GM19023 (cell line): ENCODE results near the gene B4GALNT2.
"Not testable (repeated sequence)": the region's sequence is repeated elsewhere in the genome, so short reads cannot be mapped to it uniquely, and the experiment has no call there.

Experiments
- ATAC-seq: cut with Tn5 transposase; IDR thresholded peaks from one replicate; pipeline ENCODE4 v1.9.1; 2021; ENCODE audit warnings: mild to moderate bottlenecking, moderate library complexity; ENCODE audit not compliant: unreplicated experiment

B4GALNT2 gene

DNA sequence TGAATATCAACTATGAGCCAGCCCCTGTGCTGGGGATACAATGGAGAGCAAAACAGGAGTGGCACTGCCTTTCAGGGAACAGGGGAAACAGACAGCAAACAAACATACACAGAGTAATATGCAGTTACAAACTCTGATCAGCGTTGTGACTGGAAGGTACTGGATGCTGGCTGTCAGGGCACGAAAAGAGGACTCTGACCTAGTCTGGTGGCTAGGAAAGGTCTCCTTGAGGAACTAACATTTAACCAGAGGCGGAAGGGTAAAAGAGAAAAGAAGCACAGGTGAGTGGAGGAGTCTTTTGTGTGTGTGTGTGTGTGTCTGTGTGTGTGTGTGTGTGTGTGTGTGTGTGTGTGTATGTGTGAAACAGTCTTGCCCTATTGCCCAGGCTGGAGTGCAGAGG is 12.4 kb upstream of the B4GALNT2 start:
- ATAC-seq, result no peak

GRCh38 chr17:49121696-49122292 is 10.8 kb upstream of the B4GALNT2 start:
- ATAC-seq, result no peak

- no peak for ATAC-seq
Measured at GRCh38 chr17:49122566-49122965, 10.0 kb upstream of the B4GALNT2 start.

DNA sequence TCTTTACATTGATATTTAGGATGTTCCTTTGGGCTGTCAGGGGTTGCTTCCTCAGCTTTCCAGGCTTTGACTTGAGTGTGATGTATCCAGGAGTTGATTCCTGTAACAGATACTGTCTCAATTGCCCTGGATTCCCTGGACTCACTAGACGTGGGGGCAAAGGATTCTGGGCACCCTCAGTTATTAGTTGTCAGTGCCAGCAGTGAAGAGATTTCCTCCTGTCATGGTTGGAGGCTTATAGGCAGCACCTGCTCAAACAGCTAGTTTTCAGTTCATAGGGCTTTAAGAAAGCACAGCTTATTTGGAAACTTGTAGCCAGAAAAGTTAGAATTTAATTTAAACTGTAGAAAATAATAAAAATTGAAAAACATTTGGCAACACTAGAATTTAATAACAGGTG is 9.5 kb upstream of the B4GALNT2 start:
- ATAC-seq, result no peak

- ATAC-seq, result no peak
Measured at GRCh38 chr17:49125449-49125848, 7.1 kb upstream of the B4GALNT2 start.

DNA sequence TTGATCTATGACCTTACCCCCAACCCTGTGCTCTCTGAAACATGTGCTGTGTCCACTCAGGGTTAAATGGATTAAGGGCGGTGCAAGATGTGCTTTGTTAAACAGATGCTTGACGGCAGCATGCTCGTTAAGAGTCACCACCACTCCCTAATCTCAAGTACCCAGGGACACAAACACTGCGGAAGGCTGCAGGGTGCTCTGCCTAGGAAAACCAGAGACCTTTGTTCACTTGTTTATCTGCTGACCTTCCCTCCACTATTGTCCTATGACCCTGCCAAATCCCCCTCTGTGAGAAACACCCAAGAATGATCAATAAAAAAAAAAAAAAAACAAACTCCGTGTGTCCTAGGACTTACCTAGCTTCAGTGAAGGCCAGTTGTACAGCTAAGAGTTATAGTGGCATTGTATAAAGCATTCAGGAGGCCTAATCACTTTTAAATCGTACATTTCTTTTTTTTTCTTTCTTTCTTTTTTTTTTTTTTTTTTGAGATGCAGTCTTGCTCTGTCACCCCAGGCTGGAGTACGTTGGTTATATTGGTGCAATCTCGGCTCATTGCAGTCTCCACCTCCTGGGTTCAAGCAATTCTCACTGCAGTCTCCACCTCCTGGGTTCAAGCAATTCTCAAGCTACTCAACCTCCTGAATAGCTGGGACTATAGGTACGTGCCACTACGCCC is 6.2 kb upstream of the B4GALNT2 start:
- not testable (repeated sequence) for ATAC-seq

DNA sequence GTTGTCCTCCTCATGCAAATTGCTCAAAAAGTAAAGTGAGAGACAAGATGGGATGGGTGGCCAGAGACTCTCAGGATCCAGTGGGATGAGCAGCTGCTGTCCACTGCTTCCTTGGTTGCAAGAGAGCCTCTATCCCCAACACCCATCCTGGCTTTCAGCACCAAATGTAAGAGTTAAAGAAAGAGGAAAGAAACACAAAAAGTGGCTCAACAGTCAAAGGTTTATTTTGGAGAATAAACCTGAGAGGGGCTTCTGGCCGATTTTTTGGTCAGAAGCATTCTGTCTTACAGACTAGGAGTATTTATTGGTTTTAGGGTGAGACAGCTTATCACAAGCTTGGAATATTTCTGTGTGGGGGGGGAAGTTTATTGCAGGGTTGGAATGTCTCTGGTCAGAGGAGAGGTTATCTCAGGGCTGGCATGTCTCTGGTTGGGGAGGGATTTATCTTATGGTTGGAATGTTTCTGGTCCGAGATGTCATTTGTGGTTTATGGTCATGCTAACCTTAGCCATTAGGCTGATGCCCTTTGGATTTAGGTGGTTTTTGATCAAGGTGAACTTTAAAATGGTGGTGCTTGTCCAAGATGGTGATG is 3.1 kb upstream of the B4GALNT2 start:
- ATAC-seq, result not testable (repeated sequence)

DNA sequence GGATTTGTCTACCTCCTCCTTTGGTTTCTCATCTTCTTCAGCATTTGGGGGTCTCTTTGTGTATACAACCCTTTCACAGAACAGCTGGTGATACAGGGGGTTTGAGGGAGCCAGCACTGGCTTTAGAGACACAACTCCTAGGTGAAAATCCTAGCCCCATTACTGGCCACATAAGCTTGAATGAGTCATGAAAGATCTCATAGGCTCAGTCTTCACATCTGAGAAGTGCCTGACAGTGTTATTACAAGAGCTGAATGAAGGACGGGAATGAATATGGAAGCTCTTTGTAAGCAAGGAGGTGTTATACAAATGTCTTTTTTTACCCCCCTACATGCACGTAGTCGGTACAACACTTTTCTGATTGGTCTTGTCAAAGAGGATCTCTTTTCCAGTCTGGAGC is 1.7 kb upstream of the B4GALNT2 start:
- no peak for ATAC-seq

GRCh38 chr17:49132317-49132698 is 261 bp upstream of the B4GALNT2 start:
- ATAC-seq, result no peak

GRCh38 chr17:49136335-49136734 is 3.8 kb downstream of the B4GALNT2 start:
- ATAC-seq, result no peak

DNA sequence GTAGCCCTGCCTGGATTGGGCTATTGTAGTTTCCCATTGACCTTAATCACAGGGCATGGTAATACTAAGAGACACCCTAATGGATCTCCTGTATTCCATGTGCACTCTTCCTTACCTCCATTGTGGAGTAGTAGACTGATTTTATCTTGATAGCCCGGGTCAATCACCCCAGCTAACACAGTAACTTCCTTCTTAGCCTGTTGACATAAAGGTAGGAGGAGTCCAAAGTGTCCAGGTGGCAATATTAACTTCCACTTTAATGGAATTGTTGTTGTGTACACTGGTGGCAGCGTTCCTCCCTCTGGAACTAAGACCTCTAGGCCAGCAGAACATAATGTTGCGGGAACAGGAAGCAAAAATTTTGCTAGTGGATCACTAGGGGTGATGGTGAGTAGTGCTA is 13.1 kb downstream of the B4GALNT2 start:
- not testable (repeated sequence) for ATAC-seq

DNA sequence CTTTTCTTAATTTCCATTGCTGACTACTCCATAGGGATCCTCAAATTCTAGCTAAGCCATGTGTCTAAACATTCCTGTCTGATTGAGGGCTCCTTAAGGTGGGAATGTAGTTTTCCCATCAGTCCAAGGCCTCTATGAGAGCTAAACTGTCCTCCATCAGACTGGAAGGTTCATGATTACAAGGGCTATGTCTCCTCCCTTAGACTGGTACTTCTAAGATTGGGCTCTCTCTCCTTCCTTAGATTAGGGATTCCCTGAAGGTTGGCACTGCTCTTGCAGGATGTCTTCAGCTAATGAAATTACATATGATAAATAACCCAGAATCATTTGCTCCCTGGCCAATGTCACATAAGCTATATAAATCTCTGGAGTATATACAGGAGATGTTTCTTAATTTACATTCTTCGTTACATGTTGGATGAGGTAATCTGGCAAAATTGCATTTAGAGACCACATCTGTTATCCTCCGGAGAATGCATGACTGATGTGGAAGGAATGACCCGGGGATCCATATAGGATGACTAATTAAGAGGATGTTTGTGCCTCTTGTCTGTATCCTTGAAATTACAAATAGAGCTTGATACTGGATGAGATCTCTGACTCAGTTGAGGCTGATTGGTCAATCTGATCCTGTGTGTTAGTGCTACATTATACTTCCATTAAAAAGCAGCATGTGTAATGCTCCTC is 14.2 kb downstream of the B4GALNT2 start:
- no peak for ATAC-seq

- ATAC-seq, result no peak
Measured at GRCh38 chr17:49148171-49148570, 15.6 kb downstream of the B4GALNT2 start.

GRCh38 chr17:49151996-49152395 is 19.4 kb downstream of the B4GALNT2 start:
- ATAC-seq, result no peak

- ATAC-seq, result no peak
Measured at GRCh38 chr17:49156256-49156655, 23.7 kb downstream of the B4GALNT2 start.

GRCh38 chr17:49157784-49158183 is 25.2 kb downstream of the B4GALNT2 start:
- ATAC-seq, result no peak

- ATAC-seq, result no peak
Measured at GRCh38 chr17:49162866-49163265, 30.3 kb downstream of the B4GALNT2 start.

GRCh38 chr17:49165143-49165542 is 32.6 kb downstream of the B4GALNT2 start:
- no peak for ATAC-seq

GRCh38 chr17:49168706-49169105 is 36.1 kb downstream of the B4GALNT2 start:
- no peak for ATAC-seq

DNA sequence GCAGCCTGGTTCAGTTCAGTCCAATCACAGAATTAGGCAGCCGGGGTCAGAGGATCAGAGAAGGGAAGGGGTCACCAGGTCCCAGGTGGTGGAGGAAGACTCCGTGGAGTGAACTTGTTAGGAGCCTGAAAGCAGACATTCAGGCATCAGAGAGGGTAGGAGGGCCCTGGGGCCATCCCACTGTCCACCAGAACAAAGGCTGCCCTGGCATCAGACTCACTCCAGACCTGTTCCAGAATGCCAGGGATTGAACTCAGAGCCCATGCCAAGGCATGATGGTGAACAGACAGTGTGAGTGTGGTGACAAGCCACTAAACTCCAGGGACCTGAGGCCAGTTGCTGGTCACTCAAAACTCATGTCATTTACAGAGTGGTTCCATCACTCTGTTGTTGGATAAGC is 37.6 kb downstream of the B4GALNT2 start:
- ATAC-seq, result no peak

- ATAC-seq, result not testable (repeated sequence)
Measured at GRCh38 chr17:49170711-49171110, 38.1 kb downstream of the B4GALNT2 start.

- not testable (repeated sequence) for ATAC-seq
Measured at GRCh38 chr17:49175978-49176377, 43.4 kb downstream of the B4GALNT2 start.
